ENCODE results near the gene WWOX. TPM values are rescaled to one million over a fixed set of nuclear protein-coding genes. Genes with fewer than 3 reads are reported as not detected.

Gene WWOX
- total and polyA plus RNA-seq, 2 of the 4 experiments (the other 2 are of a cell fraction) = 2.7 to 5.4 TPM

GRCh38 chr16:78288888-78289287, 189.4 kb downstream of the WWOX start:
- no peak overlapping the region for H3K23ac ChIP-seq (ENCODE audit: low read depth, low read length)
- TF ChIP-seq MAZ (IDR thresholded peaks at IDR 0.05; ENCODE audit: borderline replicate concordance, low read depth, low read length) (no peak), BHLHE40 (IDR thresholded peaks at IDR 0.05; ENCODE audit: low read depth, low read length) (no peak), ELK1 (IDR thresholded peaks at IDR 0.05; ENCODE audit: borderline replicate concordance, low read depth, low read length) (no peak), USF2 (IDR thresholded peaks at IDR 0.05; ENCODE audit: low read depth, low read length) (no peak), SMC3 (IDR thresholded peaks at IDR 0.05; ENCODE audit: low read depth, low read length) (no peak), RFX5 (IDR thresholded peaks at IDR 0.05; ENCODE audit: low read depth, low read length) (no peak), FOS (IDR thresholded peaks at IDR 0.05; ENCODE audit: low read depth, low read length) (no peak)
- H3K9me1 ChIP-seq (ENCODE audit: insufficient read depth, low read length) = no peaks in the 10 kb centered on the region
- H2BK20ac ChIP-seq (ENCODE audit: low read depth, low read length) = no peak overlapping the region
- no peak overlapping the region for H3K27ac ChIP-seq (ENCODE audit: insufficient read depth, low read length)
- no peak for ATAC-seq (ENCODE audit: low read depth)
- no peak overlapping the region for H3K4me2 ChIP-seq (ENCODE audit: low read depth, low read length)
- H3K9me3 ChIP-seq (ENCODE audit: control insufficient read depth, insufficient read depth, low read length) = peaks cover 6% of the 10 kb centered on the region
- POLR2A ChIA-PET (ENCODE audit: unreplicated experiment) = no interaction called here
- H4K91ac ChIP-seq (ENCODE audit: insufficient read depth, low read depth, low read length) = no peak overlapping the region
- no peak overlapping the region for H3K9ac ChIP-seq (ENCODE audit: low read depth, low read length)
- dilution Hi-C loops (cut with HindIII; ENCODE audit: low sequenced_read_pairs, unreplicated experiment) = no loop called here
- H3K18ac ChIP-seq (ENCODE audit: low read depth, low read length) = no peak overlapping the region
- no peak overlapping the region for H2AK9ac ChIP-seq (replicated peaks; ENCODE audit: low read depth, low read length, poor library complexity)
- H4K8ac ChIP-seq (ENCODE audit: low read depth in 2 of 2, low read length in 2 of 2) = no peak overlapping the region
- H2BK5ac ChIP-seq (ENCODE audit: low read depth, low read length, poor library complexity, severe bottlenecking) = no peak overlapping the region
- no peak overlapping the region for H2BK15ac ChIP-seq (ENCODE audit: low read depth, low read length)
- no TSS peak for BruUV-seq (replicated peaks)
- H3K4ac ChIP-seq (ENCODE audit: low read depth, low read length) = no peak overlapping the region
- in situ Hi-C loops (cut with MboI; ENCODE audit: low sequenced_read_pairs) = no loop called here
- no peak overlapping the region for H2AFZ ChIP-seq (replicated peaks; ENCODE audit: low read length, poor library complexity)
- H3K4me3 ChIP-seq (ENCODE audit: insufficient read depth, low read depth, low read length) = no peak overlapping the region
- no peak overlapping the region for H2BK120ac ChIP-seq (ENCODE audit: low read depth, low read length)
- H4K20me1 ChIP-seq (ENCODE audit: insufficient read depth, low read length) = no peaks in the 10 kb centered on the region
- no peak overlapping the region for H3K14ac ChIP-seq (replicated peaks; ENCODE audit: low read depth, low read length)
- intact Hi-C loops (cut with micrococcal nuclease) = no loop called here
- DNase-seq = no peak
- no peaks in the 10 kb centered on the region for H3K79me1 ChIP-seq (ENCODE audit: low read depth in 1 of 2, low read length in 2 of 2)
- H3K56ac ChIP-seq (ENCODE audit: extremely low read depth, insufficient read depth, low read length) = no peak overlapping the region
- no peak overlapping the region for H2AK5ac ChIP-seq (ENCODE audit: low read depth, low read length)
- no peaks in the 10 kb centered on the region for H3K36me3 ChIP-seq (ENCODE audit: control insufficient read depth, insufficient read depth, low read length)
- CTCF ChIA-PET = no interaction called here
- no peak overlapping the region for H4K5ac ChIP-seq (ENCODE audit: low read depth, low read length)
- H3K4me1 ChIP-seq (ENCODE audit: control insufficient read depth, insufficient read depth, low read length) = no peaks in the 10 kb centered on the region
- H3K27me3 ChIP-seq (ENCODE audit: control insufficient read depth, insufficient read depth, low read length) = no peaks in the 10 kb centered on the region
- 87% methylated on average over 3 of the region's 9 CpGs; no CpG with 5 or more reads in 1 of the 2 experiments for WGBS, 2 experiments (ENCODE audit: extremely low coverage in 2 of 2, insufficient read length in 1 of 2)
